Neural progenitor cell (in vitro differentiated cells): ENCODE results near the gene ZBTB20. TPM values are rescaled to one million over a fixed set of nuclear protein-coding genes. Genes with fewer than 3 reads are reported as not detected.
A peak's percentile ranks its signal among the peaks of the same experiment; 100 is the strongest.
"Not testable (repeated sequence)": the region's sequence is repeated elsewhere in the genome, so short reads cannot be mapped to it uniquely, and the experiment has no call there.

Experiments
- DNase-seq: peaks from one replicate; pipeline ENCODE4 v3.0.0-alpha.2; 2016; ENCODE audit warnings: low spot score
- H2AFZ ChIP-seq: fragments of 200-600 bp; sonication (generic); replicated peaks from 2 replicates; pipeline ENCODE4 v1.6.1; 2016; ENCODE audit warnings: antibody characterized with exemption
- H3F3A ChIP-seq: fragments of 200-600 bp; sonication (generic); 2 replicates; pipeline ENCODE4 v1.6.1; 2016; ENCODE audit warnings: antibody characterized with exemption, low read depth
- H3K27ac ChIP-seq: fragments of 200-600 bp; sonication (generic); 2 replicates; pipeline ENCODE4 v1.5.1; 2016; ENCODE audit warnings: mild to moderate bottlenecking
- H3K27me3 ChIP-seq: fragments of 200-600 bp; sonication (generic); 2 replicates; pipeline ENCODE4 v1.6.1; 2016; ENCODE audit warnings: mild to moderate bottlenecking, moderate library complexity
- H3K36me3 ChIP-seq: fragments of 200-600 bp; sonication (generic); 2 replicates; pipeline ENCODE4 v1.5.1; 2016
- H3K4me1 ChIP-seq: fragments of 200-600 bp; sonication (generic); 2 replicates; pipeline ENCODE4 v1.6.1; 2016; ENCODE audit warnings: mixed run types
- H3K4me2 ChIP-seq: fragments of 200-600 bp; sonication (generic); 2 replicates; pipeline ENCODE4 v1.6.1; 2016
- H3K4me3 ChIP-seq: fragments of 200-600 bp; sonication (generic); 2 replicates; pipeline ENCODE4 v1.5.1; 2016
- H3K79me2 ChIP-seq: fragments of 200-600 bp; sonication (generic); 2 replicates; pipeline ENCODE4 v1.6.1; 2016; ENCODE audit warnings: low read depth
- H3K9ac ChIP-seq: fragments of 200-600 bp; sonication (generic); 2 replicates; pipeline ENCODE4 v1.6.1; 2016
- H3K9me3 ChIP-seq: fragments of 200-600 bp; sonication (generic); 2 replicates; pipeline ENCODE4 v1.5.1; 2016; ENCODE audit warnings: low read depth
- H4K20me1 ChIP-seq: fragments of 200-600 bp; sonication (generic); 2 replicates; pipeline ENCODE4 v1.6.1; 2016; ENCODE audit warnings: low read depth
- H3K27ac Mint-ChIP-seq: 3 replicates; pipeline ENCODE4 v1.8.0; 2021; ENCODE audit warnings: mixed read lengths
- H3K27me3 Mint-ChIP-seq: 2 replicates; pipeline ENCODE4 v1.8.0; 2022; ENCODE audit warnings: low read depth, mild to moderate bottlenecking, inconsistent platforms, moderate library complexity, mixed read lengths; ENCODE audit not compliant: insufficient read depth
- H3K36me3 Mint-ChIP-seq: 3 replicates; pipeline ENCODE4 v1.8.0; 2021; ENCODE audit warnings: mixed read lengths
- H3K4me1 Mint-ChIP-seq: 3 replicates; pipeline ENCODE4 v1.8.0; 2021; ENCODE audit warnings: mixed read lengths
- H3K4me3 Mint-ChIP-seq: 3 replicates; pipeline ENCODE4 v1.8.0; 2021; ENCODE audit warnings: mild to moderate bottlenecking, moderate library complexity, mixed read lengths
- H3K9me3 Mint-ChIP-seq: 3 replicates; pipeline ENCODE4 v1.8.0; 2020; ENCODE audit warnings: mixed read lengths
- EZH2 ChIP-seq: fragments of 200-600 bp; sonication (generic); IDR thresholded peaks from 2 replicates; pipeline ENCODE4 v1.6.1; 2017; ENCODE audit warnings: antibody characterized with exemption, mild to moderate bottlenecking, moderate library complexity
- EZH2phosphoT487 ChIP-seq: fragments of 200-600 bp; sonication (generic); IDR thresholded peaks from 2 replicates; pipeline ENCODE4 v1.6.1; 2017; ENCODE audit warnings: antibody characterized with exemption
- total RNA-seq: library from RNA; depleted of rRNA; stranded (reverse); fragments of >200 nt; gene quantifications from 2 replicates; pipeline ENCODE4 v1.2.3, GENCODE V29; 2015; ENCODE audit warnings: low replicate concordance
- TF ChIP-seq, protein P1 (sequence below): fragments of 200-600 bp; sonication (generic); IDR thresholded peaks from 2 replicates; pipeline ENCODE4 v1.5.1; 2017; ENCODE audit warnings: antibody characterized with exemption, mild to moderate bottlenecking

Gene ZBTB20
- total RNA-seq, 1 donor from 2014 or later: 1.9 TPM

DNA sequence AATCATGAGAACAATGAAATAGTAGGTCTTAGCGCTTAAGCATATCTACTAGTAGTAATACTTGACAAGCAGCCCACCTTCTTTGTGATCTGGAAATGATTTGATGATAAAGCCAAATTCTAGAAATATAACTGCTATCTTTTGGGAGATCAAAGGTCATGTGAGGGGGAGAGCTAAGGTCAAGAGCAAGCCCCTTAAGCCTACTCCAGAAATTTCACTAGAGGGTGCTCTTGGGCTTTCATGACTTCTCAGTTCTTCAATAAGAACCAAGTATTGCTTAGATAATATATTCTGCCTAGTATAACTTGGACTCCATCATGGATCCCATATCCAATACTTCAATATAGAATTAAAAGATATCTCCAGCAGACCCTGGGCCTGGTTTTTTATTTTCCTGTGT, 319.6 kb downstream of the ZBTB20 start:
- H2AFZ ChIP-seq: no peak overlapping the region
- Mint-ChIP-seq H3K27me3 (no peaks in the 10 kb centered on the region), H3K4me1 (peaks cover 17% of the 10 kb centered on the region), H3K27ac (no peak overlapping the region), H3K9me3 (no peaks in the 10 kb centered on the region), H3K4me3 (no peak overlapping the region), H3K36me3 (no peaks in the 10 kb centered on the region)
- H3K9ac ChIP-seq: no peak overlapping the region
- H3K4me1 ChIP-seq: peaks cover 3% of the 10 kb centered on the region
- H3K4me3 ChIP-seq: no peak overlapping the region
- no peaks in the 10 kb centered on the region for H3K79me2 ChIP-seq
- H3K9me3 ChIP-seq: no peaks in the 10 kb centered on the region
- no peaks in the 10 kb centered on the region for H3K27me3 ChIP-seq
- no peaks in the 10 kb centered on the region for H3F3A ChIP-seq
- TF ChIP-seq EZH2phosphoT487: no peak
- TF ChIP-seq, protein P1, sequence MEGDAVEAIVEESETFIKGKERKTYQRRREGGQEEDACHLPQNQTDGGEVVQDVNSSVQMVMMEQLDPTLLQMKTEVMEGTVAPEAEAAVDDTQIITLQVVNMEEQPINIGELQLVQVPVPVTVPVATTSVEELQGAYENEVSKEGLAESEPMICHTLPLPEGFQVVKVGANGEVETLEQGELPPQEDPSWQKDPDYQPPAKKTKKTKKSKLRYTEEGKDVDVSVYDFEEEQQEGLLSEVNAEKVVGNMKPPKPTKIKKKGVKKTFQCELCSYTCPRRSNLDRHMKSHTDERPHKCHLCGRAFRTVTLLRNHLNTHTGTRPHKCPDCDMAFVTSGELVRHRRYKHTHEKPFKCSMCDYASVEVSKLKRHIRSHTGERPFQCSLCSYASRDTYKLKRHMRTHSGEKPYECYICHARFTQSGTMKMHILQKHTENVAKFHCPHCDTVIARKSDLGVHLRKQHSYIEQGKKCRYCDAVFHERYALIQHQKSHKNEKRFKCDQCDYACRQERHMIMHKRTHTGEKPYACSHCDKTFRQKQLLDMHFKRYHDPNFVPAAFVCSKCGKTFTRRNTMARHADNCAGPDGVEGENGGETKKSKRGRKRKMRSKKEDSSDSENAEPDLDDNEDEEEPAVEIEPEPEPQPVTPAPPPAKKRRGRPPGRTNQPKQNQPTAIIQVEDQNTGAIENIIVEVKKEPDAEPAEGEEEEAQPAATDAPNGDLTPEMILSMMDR: peak; percentile 67
- no peaks in the 10 kb centered on the region for H4K20me1 ChIP-seq
- peak; percentile 37 for DNase-seq
- H3K27ac ChIP-seq: no peak overlapping the region
- H3K4me2 ChIP-seq: no peak overlapping the region
- no peaks in the 10 kb centered on the region for H3K36me3 ChIP-seq

DNA sequence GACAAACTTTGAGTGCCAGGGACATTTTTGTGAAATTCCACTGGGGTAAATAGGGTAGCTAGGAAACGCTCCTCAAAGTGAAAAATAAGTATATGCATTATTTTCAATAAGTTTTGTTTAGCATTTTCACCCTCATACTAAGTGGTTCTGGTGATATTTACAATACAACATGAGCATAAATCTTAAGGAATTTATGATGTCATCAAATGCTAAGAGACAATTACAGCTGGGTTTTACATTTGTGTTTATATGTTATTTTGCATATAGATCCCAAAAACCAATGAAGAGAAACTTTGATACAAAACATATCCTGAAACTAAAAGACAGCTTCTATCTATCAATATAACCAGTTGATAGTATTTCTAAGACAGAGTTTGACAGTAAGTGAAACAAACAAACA, 323.1 kb downstream of the ZBTB20 start:
- Mint-ChIP-seq H3K27ac (no peak overlapping the region), H3K4me3 (no peak overlapping the region), H3K27me3 (no peaks in the 10 kb centered on the region), H3K36me3 (no peaks in the 10 kb centered on the region), H3K9me3 (no peaks in the 10 kb centered on the region), H3K4me1 (peaks cover 12% of the 10 kb centered on the region)
- H3K79me2 ChIP-seq: no peaks in the 10 kb centered on the region
- no peak overlapping the region for H3K4me3 ChIP-seq
- no peaks in the 10 kb centered on the region for H3K27me3 ChIP-seq
- H2AFZ ChIP-seq: no peak overlapping the region
- no peaks in the 10 kb centered on the region for H3K36me3 ChIP-seq
- H3K4me2 ChIP-seq: no peak overlapping the region
- no peak for DNase-seq
- H3K9me3 ChIP-seq: no peaks in the 10 kb centered on the region
- no peak overlapping the region for H3K27ac ChIP-seq
- H3K4me1 ChIP-seq: no peaks in the 10 kb centered on the region
- H4K20me1 ChIP-seq: no peaks in the 10 kb centered on the region
- H3F3A ChIP-seq: no peaks in the 10 kb centered on the region
- H3K9ac ChIP-seq: no peak overlapping the region
- TF ChIP-seq EZH2 (no peak), EZH2phosphoT487 (no peak)
- TF ChIP-seq, protein P1: no peak

DNA sequence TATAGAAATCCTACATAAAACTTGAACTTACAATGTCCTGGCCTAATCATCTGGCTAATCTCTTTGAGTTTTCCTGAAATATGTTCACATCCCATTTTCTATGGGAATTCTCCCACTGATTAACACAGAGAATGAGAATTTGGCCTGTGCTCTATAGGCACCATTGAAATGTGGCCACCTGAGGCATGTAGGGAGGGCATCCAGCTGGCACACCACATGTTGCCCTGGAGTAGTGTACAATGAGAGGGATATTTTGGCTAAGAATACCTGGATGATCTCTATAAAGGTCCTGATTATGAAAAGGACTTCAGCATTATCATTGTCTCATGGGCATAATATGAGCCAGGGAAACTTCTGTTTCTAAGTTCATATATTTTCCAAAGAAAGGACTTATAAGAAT, 324.0 kb downstream of the ZBTB20 start:
- no peaks in the 10 kb centered on the region for H3K36me3 Mint-ChIP-seq
- no peaks in the 10 kb centered on the region for H3K27me3 Mint-ChIP-seq
- Histone ChIP-seq H3K9ac (no peak overlapping the region), H3K4me3 (no peak overlapping the region), H3K27ac (no peak overlapping the region), H3F3A (no peaks in the 10 kb centered on the region), H3K79me2 (no peaks in the 10 kb centered on the region), H3K4me2 (no peak overlapping the region), H3K36me3 (no peaks in the 10 kb centered on the region), H4K20me1 (no peaks in the 10 kb centered on the region), H3K9me3 (no peaks in the 10 kb centered on the region), H2AFZ (no peak overlapping the region), H3K27me3 (no peaks in the 10 kb centered on the region), H3K4me1 (no peaks in the 10 kb centered on the region)
- no peak overlapping the region for H3K27ac Mint-ChIP-seq
- no peak for DNase-seq
- no peaks in the 10 kb centered on the region for H3K9me3 Mint-ChIP-seq
- no peak overlapping the region for H3K4me3 Mint-ChIP-seq
- TF ChIP-seq EZH2: no peak
- no peak for TF ChIP-seq EZH2phosphoT487
- TF ChIP-seq, protein P1: no peak
- peaks cover 12% of the 10 kb centered on the region for H3K4me1 Mint-ChIP-seq

DNA sequence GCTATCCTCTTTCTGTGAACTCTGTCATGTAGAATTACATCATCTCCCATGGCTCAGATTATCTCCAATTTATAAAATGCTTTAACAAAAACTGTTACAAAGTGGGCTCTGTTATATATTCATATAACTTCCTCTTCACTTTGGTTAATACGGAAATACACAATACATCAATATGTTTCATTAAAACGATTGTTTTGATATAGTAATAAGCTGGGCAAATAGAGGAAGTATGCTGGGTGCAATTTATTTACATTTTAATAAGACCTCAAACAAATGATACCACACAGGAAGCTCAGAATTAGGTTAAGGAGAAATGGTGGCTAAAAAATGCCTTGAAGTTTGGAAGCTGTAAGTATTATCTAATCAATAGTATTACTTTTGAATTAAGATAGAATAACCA, 331.0 kb downstream of the ZBTB20 start:
- no peak overlapping the region for H3K9ac ChIP-seq
- H3K4me1 Mint-ChIP-seq: no peaks in the 10 kb centered on the region

DNA sequence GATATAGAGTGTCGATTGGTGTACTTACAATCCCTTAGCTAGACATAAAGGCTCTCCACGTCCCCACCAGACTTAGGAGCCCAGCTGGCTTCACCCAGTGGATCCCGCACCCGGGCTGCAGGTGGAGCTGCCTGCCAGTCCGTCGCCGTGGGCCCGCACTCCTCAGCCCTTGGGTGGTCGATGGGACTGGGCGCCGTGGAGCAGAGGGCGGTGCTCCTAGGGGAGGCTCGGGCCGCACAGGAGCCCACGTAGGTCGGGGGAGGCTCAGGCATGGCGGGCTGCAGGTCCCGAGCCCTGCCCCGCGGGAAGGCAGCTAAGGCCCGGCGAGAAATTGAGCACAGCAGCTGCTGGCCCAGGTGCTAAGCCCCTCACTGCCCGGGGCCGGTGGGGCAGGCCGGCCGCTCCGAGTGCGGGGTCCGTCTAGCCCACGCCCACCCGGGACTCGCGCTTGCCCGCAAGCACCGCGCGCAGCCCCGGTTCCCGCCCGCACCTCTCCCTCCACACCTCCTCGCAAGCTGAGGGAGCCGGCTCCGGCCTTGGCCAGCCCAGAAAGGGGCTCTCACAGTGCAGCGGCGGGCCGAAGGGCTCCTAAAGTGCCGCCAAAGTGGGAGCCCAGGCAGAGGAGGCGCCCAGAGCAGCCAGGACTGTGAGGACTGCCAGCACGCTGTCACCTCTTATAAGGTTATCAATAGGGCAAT, 334.4 kb downstream of the ZBTB20 start:
- not testable (repeated sequence) for H3K4me1 Mint-ChIP-seq, H3K36me3 Mint-ChIP-seq, H3K79me2 ChIP-seq, H3K27me3 ChIP-seq, H3F3A ChIP-seq, H3K4me3 Mint-ChIP-seq, H3K4me1 ChIP-seq, H3K4me2 ChIP-seq, H3K27me3 Mint-ChIP-seq, H4K20me1 ChIP-seq, H2AFZ ChIP-seq, DNase-seq, H3K9me3 Mint-ChIP-seq, H3K27ac Mint-ChIP-seq, H3K27ac ChIP-seq, H3K36me3 ChIP-seq, H3K9me3 ChIP-seq, H3K9ac ChIP-seq, H3K4me3 ChIP-seq

More for the DNA sequence above, 331.0 kb downstream of the ZBTB20 start:
- Histone ChIP-seq H2AFZ (no peak overlapping the region), H3K4me2 (no peak overlapping the region), H3K27me3 (no peaks in the 10 kb centered on the region), H3K27ac (no peak overlapping the region), H4K20me1 (no peaks in the 10 kb centered on the region), H3K9me3 (no peaks in the 10 kb centered on the region), H3K4me3 (no peak overlapping the region), H3K4me1 (no peaks in the 10 kb centered on the region), H3K79me2 (no peaks in the 10 kb centered on the region), H3F3A (no peaks in the 10 kb centered on the region), H3K36me3 (no peaks in the 10 kb centered on the region)
- Mint-ChIP-seq H3K9me3 (peaks cover 6% of the 10 kb centered on the region), H3K27me3 (no peaks in the 10 kb centered on the region), H3K4me3 (no peak overlapping the region), H3K27ac (no peak overlapping the region), H3K36me3 (peaks cover 2% of the 10 kb centered on the region)
- TF ChIP-seq, protein P1: no peak
- no peak for TF ChIP-seq EZH2phosphoT487
- no peak for TF ChIP-seq EZH2
- DNase-seq: no peak
